ENCODE results near the gene NUBPL. TPM values are rescaled to one million over a fixed set of nuclear protein-coding genes. Genes with fewer than 3 reads are reported as not detected.
"Not testable (repeated sequence)": the region's sequence is repeated elsewhere in the genome, so short reads cannot be mapped to it uniquely, and the experiment has no call there.

The NUBPL gene
- total and polyA plus RNA-seq, 5 donors from 2014 or later = 4.2 to 9.9 (median 7.8) TPM

DNA sequence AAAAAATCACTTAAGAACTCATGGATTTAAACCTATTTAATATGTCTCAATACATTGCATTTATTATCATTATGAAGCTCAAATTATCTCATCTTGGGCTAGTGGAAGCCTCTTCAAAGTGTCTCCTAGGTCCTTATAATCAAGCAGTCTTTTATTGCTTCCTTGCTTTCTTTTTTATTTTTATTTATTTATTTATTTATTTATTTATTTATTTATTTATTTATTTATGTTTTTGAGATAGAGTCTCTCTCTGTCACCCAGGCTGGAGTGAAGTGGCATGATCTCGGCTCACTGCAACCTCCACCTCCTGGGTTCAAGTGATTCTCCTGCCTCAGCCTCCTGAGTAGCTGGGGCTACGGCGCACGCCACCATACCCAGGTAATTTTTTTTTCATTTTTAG lies 329.0 kb downstream of the NUBPL start:
- not testable (repeated sequence) for H3K27me3 ChIP-seq (ENCODE audit: control insufficient read depth, insufficient read depth, low read length); DNase-seq; ATAC-seq (ENCODE audit: low read depth in 2 of 2); H3K4me1 Mint-ChIP-seq; H3K9me3 Mint-ChIP-seq; H3K36me3 ChIP-seq (ENCODE audit: control insufficient read depth, insufficient read depth, low read length); H3K4me3 ChIP-seq (ENCODE audit: low read depth, low read length); H3K36me3 Mint-ChIP-seq; H3K27ac Mint-ChIP-seq; H3K27ac ChIP-seq (ENCODE audit: insufficient read depth, low read length, poor library complexity, severe bottlenecking); H3K9me3 ChIP-seq (ENCODE audit: control insufficient read depth in 2 of 2, low read length in 2 of 2); H3K4me1 ChIP-seq (ENCODE audit: control insufficient read depth, insufficient read depth, low read length, poor library complexity, severe bottlenecking)
- Mint-ChIP-seq H3K27me3 (peaks cover 20% of the 10 kb centered on the region), H3K4me3 (peak overlapping the region in 1 of 4 donors; percentile 73)

DNA sequence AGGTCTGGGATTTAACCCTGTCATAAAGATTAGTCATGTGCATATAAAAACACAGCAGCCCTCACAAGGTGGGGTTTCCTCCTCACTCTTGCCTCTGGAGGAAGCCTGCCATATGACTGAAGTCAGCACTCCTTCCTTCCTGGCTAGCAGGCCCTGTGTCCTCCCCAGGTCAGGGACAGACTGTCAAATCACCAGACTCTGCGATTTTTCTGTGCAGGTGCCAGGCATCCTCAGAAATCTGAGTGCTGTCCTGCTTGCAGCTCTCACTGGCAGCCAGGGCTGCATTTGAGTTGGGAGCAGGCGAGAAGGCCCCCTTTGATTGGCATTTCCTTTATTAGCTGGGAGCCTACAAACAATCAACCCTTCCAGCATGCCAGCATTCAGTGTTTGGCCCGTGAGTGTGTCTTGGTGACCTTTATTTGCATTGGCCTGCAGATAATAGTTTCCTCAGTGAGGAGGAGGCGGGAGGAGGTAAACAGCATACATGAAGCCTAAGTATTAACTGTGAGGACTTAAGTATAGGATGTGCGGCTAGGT lies 332.1 kb downstream of the NUBPL start:
- Histone ChIP-seq H3K36me3 (ENCODE audit: control insufficient read depth, insufficient read depth, low read length) (no peaks in the 10 kb centered on the region), H3K9me3 (ENCODE audit: control insufficient read depth in 2 of 2, low read length in 2 of 2) (no peaks in the 10 kb centered on the region), H3K4me1 (ENCODE audit: control insufficient read depth, insufficient read depth, low read length, poor library complexity, severe bottlenecking) (no peaks in the 10 kb centered on the region), H3K4me3 (ENCODE audit: low read depth, low read length) (no peak overlapping the region), H3K27ac (ENCODE audit: insufficient read depth, low read length, poor library complexity, severe bottlenecking) (no peak overlapping the region), H3K27me3 (ENCODE audit: control insufficient read depth, insufficient read depth, low read length) (no peaks in the 10 kb centered on the region)
- DNase-seq = no peak
- H3K4me3 Mint-ChIP-seq = no peak overlapping the region
- H3K27me3 Mint-ChIP-seq = peaks cover 20% of the 10 kb centered on the region
- H3K9me3 Mint-ChIP-seq = peaks cover 0 to 2% (median 0%) of the 10 kb centered on the region in 7 donors
- H3K27ac Mint-ChIP-seq = no peak overlapping the region
- H3K4me1 Mint-ChIP-seq = no peaks in the 10 kb centered on the region
- ATAC-seq (ENCODE audit: low read depth in 2 of 2) = no peak
- H3K36me3 Mint-ChIP-seq = no peaks in the 10 kb centered on the region

DNA sequence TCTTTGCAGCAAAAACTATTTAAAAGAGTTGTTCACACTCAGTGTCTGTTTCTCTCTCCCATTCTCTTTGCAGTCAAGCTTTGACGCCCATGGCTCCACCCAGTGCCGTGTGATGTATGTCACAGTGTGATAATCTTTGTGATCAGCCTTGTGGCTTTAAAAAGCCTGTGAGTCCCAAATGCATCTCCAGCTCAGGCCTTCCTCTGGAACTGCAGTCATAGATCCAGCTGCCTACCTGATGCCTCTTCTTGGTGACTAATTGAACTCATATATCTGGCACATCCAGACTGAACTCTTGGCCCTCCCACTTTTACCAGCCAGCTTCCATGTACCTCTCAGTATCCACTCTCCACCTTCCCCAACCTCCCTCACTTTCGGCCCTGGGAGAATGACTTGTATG lies 333.1 kb downstream of the NUBPL start:
- no peak overlapping the region for H3K4me3 Mint-ChIP-seq
- ATAC-seq (ENCODE audit: low read depth in 2 of 2) = no peak
- peaks cover 0 to 2% (median 0%) of the 10 kb centered on the region in 7 donors for H3K9me3 Mint-ChIP-seq
- no peak for DNase-seq
- H3K4me1 Mint-ChIP-seq = no peaks in the 10 kb centered on the region
- peaks cover 12% of the 10 kb centered on the region for H3K27me3 Mint-ChIP-seq
- no peaks in the 10 kb centered on the region for H3K4me1 ChIP-seq (ENCODE audit: control insufficient read depth, insufficient read depth, low read length, poor library complexity, severe bottlenecking)
- no peak overlapping the region for H3K27ac ChIP-seq (ENCODE audit: insufficient read depth, low read length, poor library complexity, severe bottlenecking)
- no peak overlapping the region for H3K4me3 ChIP-seq (ENCODE audit: low read depth, low read length)
- H3K27ac Mint-ChIP-seq = no peak overlapping the region
- H3K36me3 Mint-ChIP-seq = no peaks in the 10 kb centered on the region
- H3K36me3 ChIP-seq (ENCODE audit: control insufficient read depth, insufficient read depth, low read length) = no peaks in the 10 kb centered on the region
- H3K27me3 ChIP-seq (ENCODE audit: control insufficient read depth, insufficient read depth, low read length) = no peaks in the 10 kb centered on the region
- H3K9me3 ChIP-seq (ENCODE audit: control insufficient read depth in 2 of 2, low read length in 2 of 2) = no peaks in the 10 kb centered on the region

DNA sequence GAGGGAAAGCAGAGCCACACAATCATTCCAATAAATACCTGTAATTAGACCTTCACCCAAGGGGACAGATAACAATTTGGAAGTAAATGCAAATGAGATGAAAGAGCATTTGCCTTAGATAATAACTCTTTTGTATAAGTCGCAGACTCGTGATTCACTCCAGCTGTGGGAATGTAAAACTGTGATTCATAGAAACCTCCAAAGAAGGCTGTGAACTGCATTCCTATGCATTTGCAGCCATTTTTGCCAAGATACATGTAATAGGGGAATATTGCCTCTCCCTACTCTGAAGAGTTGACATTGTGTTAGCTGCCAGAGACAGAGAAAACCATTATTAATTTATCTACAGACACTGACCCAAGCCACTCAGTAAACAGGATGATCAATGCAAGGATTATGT lies 334.0 kb downstream of the NUBPL start:
- Mint-ChIP-seq H3K27me3 (peaks cover 12% of the 10 kb centered on the region), H3K4me1 (no peaks in the 10 kb centered on the region), H3K27ac (peak overlapping the region in 1 of 3 donors; percentile 49), H3K36me3 (no peaks in the 10 kb centered on the region), H3K4me3 (no peak overlapping the region), H3K9me3 (peaks cover 0 to 2% (median 0%) of the 10 kb centered on the region in 7 donors)
- H3K9me3 ChIP-seq (ENCODE audit: control insufficient read depth in 2 of 2, low read length in 2 of 2) = no peaks in the 10 kb centered on the region
- ATAC-seq (ENCODE audit: low read depth in 2 of 2) (no peak), DNase-seq (no peak)
- no peaks in the 10 kb centered on the region for H3K4me1 ChIP-seq (ENCODE audit: control insufficient read depth, insufficient read depth, low read length, poor library complexity, severe bottlenecking)
- H3K4me3 ChIP-seq (ENCODE audit: low read depth, low read length) = no peak overlapping the region
- no peaks in the 10 kb centered on the region for H3K36me3 ChIP-seq (ENCODE audit: control insufficient read depth, insufficient read depth, low read length)
- H3K27ac ChIP-seq (ENCODE audit: insufficient read depth, low read length, poor library complexity, severe bottlenecking) = no peak overlapping the region
- no peaks in the 10 kb centered on the region for H3K27me3 ChIP-seq (ENCODE audit: control insufficient read depth, insufficient read depth, low read length)

DNA sequence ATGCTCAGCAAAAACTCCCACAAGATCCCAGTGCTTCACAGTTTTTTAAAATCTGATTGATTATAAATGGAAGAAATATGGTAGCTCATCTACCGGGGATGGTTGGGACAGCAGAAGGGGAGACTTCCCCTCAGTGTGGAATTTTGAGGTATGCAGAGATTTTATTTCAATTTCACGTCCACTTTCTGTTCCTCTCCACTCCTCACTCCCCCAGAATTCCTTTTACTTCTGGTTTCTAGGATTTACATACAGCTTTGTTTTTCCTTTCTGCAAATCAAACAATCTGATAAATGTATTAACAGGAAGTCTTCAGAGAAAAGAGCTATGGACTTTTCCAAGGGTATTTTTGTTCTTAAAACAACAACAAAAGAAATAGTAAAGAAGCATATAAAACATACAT lies 334.4 kb downstream of the NUBPL start:
- DNase-seq = no peak
- no peak for ATAC-seq (ENCODE audit: low read depth in 2 of 2)
- H3K4me3 Mint-ChIP-seq = no peak overlapping the region
- Histone ChIP-seq H3K4me3 (ENCODE audit: low read depth, low read length) (no peak overlapping the region), H3K27ac (ENCODE audit: insufficient read depth, low read length, poor library complexity, severe bottlenecking) (no peak overlapping the region), H3K27me3 (ENCODE audit: control insufficient read depth, insufficient read depth, low read length) (no peaks in the 10 kb centered on the region), H3K4me1 (ENCODE audit: control insufficient read depth, insufficient read depth, low read length, poor library complexity, severe bottlenecking) (no peaks in the 10 kb centered on the region), H3K9me3 (ENCODE audit: control insufficient read depth in 2 of 2, low read length in 2 of 2) (no peaks in the 10 kb centered on the region), H3K36me3 (ENCODE audit: control insufficient read depth, insufficient read depth, low read length) (no peaks in the 10 kb centered on the region)
- H3K36me3 Mint-ChIP-seq = no peaks in the 10 kb centered on the region
- peaks cover 12% of the 10 kb centered on the region for H3K27me3 Mint-ChIP-seq
- H3K4me1 Mint-ChIP-seq = no peaks in the 10 kb centered on the region
- no peak overlapping the region for H3K27ac Mint-ChIP-seq
- peaks cover 0 to 2% (median 0%) of the 10 kb centered on the region in 7 donors for H3K9me3 Mint-ChIP-seq

DNA sequence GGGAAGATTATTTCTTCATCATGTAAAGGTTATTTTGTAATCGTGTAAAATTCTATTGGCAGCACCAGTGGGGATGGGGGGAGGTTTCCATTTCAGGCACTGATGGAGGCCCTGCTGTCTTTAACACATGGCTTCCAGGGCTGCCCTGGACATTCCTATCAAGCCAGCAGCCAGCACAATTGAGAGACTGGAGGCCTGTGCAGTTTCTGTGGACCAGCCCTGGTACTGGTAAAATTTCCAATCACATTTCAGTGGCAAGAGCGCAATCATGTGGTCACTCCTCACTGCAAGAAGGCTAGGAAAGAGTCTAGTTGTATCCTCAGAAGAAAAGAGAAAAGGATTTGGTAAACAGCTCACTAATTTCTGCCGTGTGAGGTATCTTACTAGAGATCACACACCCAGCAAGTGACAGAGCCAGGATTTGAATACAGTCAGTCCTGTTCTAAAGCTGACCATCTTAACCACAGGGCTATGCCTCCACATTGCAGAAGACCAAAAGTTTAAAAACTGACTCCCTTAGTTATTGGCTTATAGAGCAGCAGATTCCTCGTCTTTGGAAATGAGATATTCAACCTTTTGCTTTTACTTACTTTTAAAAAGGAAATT lies 336.5 kb downstream of the NUBPL start:
- Mint-ChIP-seq H3K9me3 (no peaks in the 10 kb centered on the region), H3K4me3 (no peak overlapping the region), H3K4me1 (no peaks in the 10 kb centered on the region), H3K36me3 (no peaks in the 10 kb centered on the region), H3K27ac (no peak overlapping the region), H3K27me3 (peaks cover 4% of the 10 kb centered on the region)
- Histone ChIP-seq H3K36me3 (ENCODE audit: control insufficient read depth, insufficient read depth, low read length) (no peaks in the 10 kb centered on the region), H3K4me3 (ENCODE audit: low read depth, low read length) (no peak overlapping the region), H3K27me3 (ENCODE audit: control insufficient read depth, insufficient read depth, low read length) (no peaks in the 10 kb centered on the region), H3K4me1 (ENCODE audit: control insufficient read depth, insufficient read depth, low read length, poor library complexity, severe bottlenecking) (no peaks in the 10 kb centered on the region), H3K9me3 (ENCODE audit: control insufficient read depth in 2 of 2, low read length in 2 of 2) (no peaks in the 10 kb centered on the region), H3K27ac (ENCODE audit: insufficient read depth, low read length, poor library complexity, severe bottlenecking) (no peak overlapping the region)
- no peak for DNase-seq
- ATAC-seq (ENCODE audit: low read depth in 2 of 2) = no peak

DNA sequence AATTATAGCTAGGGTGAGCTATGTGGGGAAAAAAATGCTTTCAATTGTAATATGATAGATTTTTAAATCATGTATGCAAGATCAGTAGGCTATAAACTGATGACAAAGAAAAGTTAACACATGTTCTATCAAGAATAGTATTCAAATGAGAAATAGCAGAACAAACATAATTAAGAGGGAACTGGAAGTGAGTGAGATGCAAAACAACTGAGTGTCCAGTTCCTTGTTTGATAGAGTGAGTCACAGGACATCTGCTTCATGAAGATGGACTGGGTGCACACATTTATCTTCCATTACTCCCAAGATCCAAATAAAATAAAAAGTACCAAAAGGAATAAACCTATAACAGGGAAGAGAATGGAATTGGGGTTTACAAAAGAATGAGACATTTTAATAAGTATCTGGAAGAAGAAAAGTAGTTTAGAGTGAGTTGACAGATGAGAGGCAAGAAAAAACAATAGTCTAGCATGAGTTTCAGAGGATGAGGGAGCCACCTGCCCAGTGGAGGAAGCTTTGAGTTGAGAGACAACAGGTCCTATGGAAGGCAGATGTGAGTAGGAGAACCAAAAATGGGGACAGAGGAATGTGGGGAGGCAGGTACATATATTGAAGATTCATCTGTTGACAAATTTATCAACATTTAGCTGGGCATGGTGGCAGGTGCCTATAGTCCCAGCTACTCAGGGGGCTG lies 337.8 kb downstream of the NUBPL start:
- Histone ChIP-seq H3K4me3 (ENCODE audit: low read depth, low read length) (no peak overlapping the region), H3K27me3 (ENCODE audit: control insufficient read depth, insufficient read depth, low read length) (no peaks in the 10 kb centered on the region), H3K9me3 (ENCODE audit: control insufficient read depth in 2 of 2, low read length in 2 of 2) (no peaks in the 10 kb centered on the region), H3K27ac (ENCODE audit: insufficient read depth, low read length, poor library complexity, severe bottlenecking) (no peak overlapping the region), H3K36me3 (ENCODE audit: control insufficient read depth, insufficient read depth, low read length) (no peaks in the 10 kb centered on the region), H3K4me1 (ENCODE audit: control insufficient read depth, insufficient read depth, low read length, poor library complexity, severe bottlenecking) (no peaks in the 10 kb centered on the region)
- H3K4me3 Mint-ChIP-seq = no peak overlapping the region
- no peak for DNase-seq
- peaks cover 4% of the 10 kb centered on the region for H3K27me3 Mint-ChIP-seq
- no peak for ATAC-seq (ENCODE audit: low read depth in 2 of 2)
- H3K9me3 Mint-ChIP-seq = no peaks in the 10 kb centered on the region
- H3K36me3 Mint-ChIP-seq = no peaks in the 10 kb centered on the region
- H3K27ac Mint-ChIP-seq = peak overlapping the region in 1 of 3 donors; percentile 21
- H3K4me1 Mint-ChIP-seq = no peaks in the 10 kb centered on the region

DNA sequence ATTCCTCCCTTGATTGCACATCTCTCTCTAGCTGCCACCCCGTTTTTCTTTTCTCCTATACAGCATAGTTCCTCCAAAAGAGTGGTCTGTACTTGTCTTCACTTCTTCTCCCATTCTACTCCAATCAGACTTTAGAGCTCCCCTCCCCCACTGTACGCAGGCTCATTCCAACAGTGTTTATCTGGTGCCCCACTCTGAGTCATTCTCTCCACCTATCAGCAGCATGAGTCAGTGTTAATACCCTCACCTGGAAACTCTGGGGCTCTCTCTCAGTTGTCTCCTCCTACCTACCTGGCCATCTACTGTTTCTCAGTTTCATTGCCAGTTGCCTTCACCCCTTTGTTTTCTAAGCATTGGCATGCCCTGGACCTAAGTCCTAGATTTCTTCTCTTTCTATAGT lies 340.8 kb downstream of the NUBPL start:
- Mint-ChIP-seq H3K27ac (no peak overlapping the region), H3K4me3 (no peak overlapping the region), H3K9me3 (peaks cover 0 to 2% (median 0%) of the 10 kb centered on the region in 7 donors), H3K4me1 (no peaks in the 10 kb centered on the region), H3K36me3 (no peaks in the 10 kb centered on the region), H3K27me3 (no peaks in the 10 kb centered on the region)
- Histone ChIP-seq H3K27me3 (ENCODE audit: control insufficient read depth, insufficient read depth, low read length) (no peaks in the 10 kb centered on the region), H3K27ac (ENCODE audit: insufficient read depth, low read length, poor library complexity, severe bottlenecking) (no peak overlapping the region), H3K9me3 (ENCODE audit: control insufficient read depth in 2 of 2, low read length in 2 of 2) (no peaks in the 10 kb centered on the region), H3K4me1 (ENCODE audit: control insufficient read depth, insufficient read depth, low read length, poor library complexity, severe bottlenecking) (no peaks in the 10 kb centered on the region), H3K4me3 (ENCODE audit: low read depth, low read length) (no peak overlapping the region), H3K36me3 (ENCODE audit: control insufficient read depth, insufficient read depth, low read length) (no peaks in the 10 kb centered on the region)
- no peak for DNase-seq
- no peak for ATAC-seq (ENCODE audit: low read depth in 2 of 2)
